GM12878 (cell line): Measurements from ENCODE around the gene MAP7D2. TPM values are rescaled to one million over a fixed set of nuclear protein-coding genes. Genes with fewer than 3 reads are reported as not detected.

Experiments used
- ATF7 ChIP-seq: fragments of 450-650 bp; IDR thresholded peaks from 2 replicates; pipeline ENCODE4 v1.6.1; 2016; ENCODE audit warnings: low read depth, mild to moderate bottlenecking
- DPF2 ChIP-seq: fragments of 450-650 bp; IDR thresholded peaks from 2 replicates; pipeline ENCODE4 v1.6.1; 2017; ENCODE audit warnings: mild to moderate bottlenecking
- ETV6 ChIP-seq, 2 experiments: fragments of 450-650 bp in 1 of 2; IDR thresholded peaks in 1 of 2; conservative IDR thresholded peaks in 1 of 2; 2 replicates each; pipeline ENCODE4 v1.6.1; 2014; ENCODE audit warnings: antibody characterized with exemption in 1 of 2, borderline replicate concordance in 1 of 2, low read depth in 1 of 2, mild to moderate bottlenecking in 1 of 2, moderate library complexity in 1 of 2
- MYC ChIP-seq: IDR thresholded peaks from 2 replicates; pipeline ENCODE4 v1.6.1; 2011; ENCODE audit warnings: mild to moderate bottlenecking, low read length, moderate library complexity, inconsistent platforms; ENCODE audit not compliant: insufficient read depth, insufficient replicate concordance, insufficient read length, severe bottlenecking
- NBN ChIP-seq: fragments of 450-650 bp; IDR thresholded peaks from 2 replicates; pipeline ENCODE4 v1.6.1; 2016
- SP1 ChIP-seq: IDR thresholded peaks from one replicate; pipeline ENCODE4 v1.6.1; 2011; ENCODE audit warnings: low read depth, low read length
- TARDBP ChIP-seq: IDR thresholded peaks from 2 replicates; pipeline ENCODE4 v1.6.1; 2016; ENCODE audit warnings: borderline replicate concordance
- ZBED1 ChIP-seq: IDR thresholded peaks from 2 replicates; pipeline ENCODE4 v1.6.1; 2016; ENCODE audit warnings: borderline replicate concordance
- ZSCAN29 ChIP-seq: fragments of 450-650 bp; IDR thresholded peaks from 2 replicates; pipeline ENCODE4 v1.6.1; 2017; ENCODE audit warnings: mild to moderate bottlenecking, moderate library complexity
- ZZZ3 ChIP-seq: IDR thresholded peaks from 2 replicates; pipeline ENCODE4 v1.6.1; 2011; ENCODE audit warnings: low read depth; ENCODE audit not compliant: control insufficient read depth, insufficient read length
- polyA plus RNA-seq, 11 experiments: library from polyadenylated mRNA; depleted of rRNA in 4 of 11; unstranded in 6 of 11; stranded (reverse) in 5 of 11; fragments of >200 nt; fragmentation: Nextera tagmentation in 4 of 11; fragmentation: Illumina TruSeq in 1 of 11; extraction: Ambion mirVana in 4 of 11; extraction: Trizol in 1 of 11; gene quantifications; 1 replicate in 1 of 11; 2 replicates in 10 of 11; pipeline versions ENCODE4 v1.2.1 to v1.2.3, GENCODE V29; 2011 to 2016; ENCODE audit warnings: inconsistent platforms in 2 of 11, missing spikeins in 2 of 11, low read depth in 1 of 11
- total RNA-seq, 4 experiments: library from RNA; depleted of rRNA in 3 of 4; stranded (reverse); fragments of >200 nt in 3 of 4; fragmentation: Illumina TruSeq in 1 of 4; extraction: Trizol in 1 of 4; gene quantifications; 2 replicates each; pipeline versions ENCODE4 v1.2.1 to v1.2.3, GENCODE V29; 2013 to 2021
- TF ChIP-seq, protein P1 (sequence below): IDR thresholded peaks from 2 replicates; pipeline ENCODE4 v1.6.1; 2012; ENCODE audit warnings: improper control_type of control experiment, low read depth, low read length; ENCODE audit not compliant: insufficient replicate concordance
- TF ChIP-seq, protein P2 (sequence below): IDR thresholded peaks from 2 replicates; pipeline ENCODE4 v1.6.1; 2011; ENCODE audit warnings: mild to moderate bottlenecking, low read depth, low read length, moderate library complexity; ENCODE audit not compliant: insufficient replicate concordance
- TF ChIP-seq, protein P3 (sequence below): fragments of 450-650 bp; formaldehyde crosslinking; IDR thresholded peaks from 2 replicates; pipeline ENCODE4 v1.4.0; 2020; ENCODE audit warnings: mild to moderate bottlenecking, moderate library complexity
- TF ChIP-seq, protein P4 (sequence below): IDR thresholded peaks from 2 replicates; pipeline ENCODE4 v1.6.1; 2012; ENCODE audit warnings: low read depth, low read length, improper control_type of control experiment
- TF ChIP-seq, protein P5 (sequence below): fragments of 450-650 bp; IDR thresholded peaks from 2 replicates; pipeline ENCODE4 v1.6.1; 2017; ENCODE audit warnings: low read depth, mild to moderate bottlenecking, moderate library complexity
- TF ChIP-seq, protein P6 (sequence below): IDR thresholded peaks from 2 replicates; pipeline ENCODE4 v1.6.1; 2011; ENCODE audit warnings: low read depth, low read length, improper control_type of control experiment, borderline replicate concordance

MAP7D2 gene
- total and polyA plus RNA-seq, 10 of the 15 experiments (the other 5 are each of a cell fraction or from before 2014, with no cell fraction given), result 0.06 to 18.4 (median 0.22) TPM

DNA sequence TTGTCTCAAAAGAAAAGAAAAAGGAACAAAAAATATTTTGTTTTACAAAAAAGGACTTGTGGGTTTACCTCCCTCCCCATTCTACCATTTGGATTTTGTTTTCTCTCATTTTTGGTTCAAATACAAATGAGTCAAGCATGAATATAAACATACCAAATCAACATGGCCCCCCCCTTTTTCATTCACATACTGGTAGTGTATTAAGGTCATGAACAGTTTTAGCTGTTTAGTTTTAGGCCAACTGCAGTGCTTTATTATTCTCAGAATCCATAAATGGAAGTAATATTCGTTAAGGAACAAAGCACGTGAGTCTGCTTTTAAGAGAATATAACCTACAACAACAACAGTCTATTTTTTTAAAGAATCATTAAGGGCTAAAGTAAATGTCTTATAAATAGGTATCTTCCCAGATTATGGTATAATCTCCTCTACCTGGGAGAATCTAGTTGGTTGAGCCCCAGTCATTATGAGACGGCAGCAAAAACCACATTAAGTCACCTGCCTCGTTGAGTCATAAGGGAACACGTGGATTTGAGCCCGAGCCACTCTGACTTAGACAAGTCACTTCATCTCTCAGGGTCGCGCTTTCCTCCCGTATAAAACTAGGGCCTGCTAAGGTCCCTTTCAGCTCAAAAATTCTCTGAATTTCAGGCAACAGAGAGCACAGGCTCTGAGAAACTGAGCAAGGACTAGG lies 152.5 kb downstream of the MAP7D2 start (continued):
- TF ChIP-seq, protein P1, sequence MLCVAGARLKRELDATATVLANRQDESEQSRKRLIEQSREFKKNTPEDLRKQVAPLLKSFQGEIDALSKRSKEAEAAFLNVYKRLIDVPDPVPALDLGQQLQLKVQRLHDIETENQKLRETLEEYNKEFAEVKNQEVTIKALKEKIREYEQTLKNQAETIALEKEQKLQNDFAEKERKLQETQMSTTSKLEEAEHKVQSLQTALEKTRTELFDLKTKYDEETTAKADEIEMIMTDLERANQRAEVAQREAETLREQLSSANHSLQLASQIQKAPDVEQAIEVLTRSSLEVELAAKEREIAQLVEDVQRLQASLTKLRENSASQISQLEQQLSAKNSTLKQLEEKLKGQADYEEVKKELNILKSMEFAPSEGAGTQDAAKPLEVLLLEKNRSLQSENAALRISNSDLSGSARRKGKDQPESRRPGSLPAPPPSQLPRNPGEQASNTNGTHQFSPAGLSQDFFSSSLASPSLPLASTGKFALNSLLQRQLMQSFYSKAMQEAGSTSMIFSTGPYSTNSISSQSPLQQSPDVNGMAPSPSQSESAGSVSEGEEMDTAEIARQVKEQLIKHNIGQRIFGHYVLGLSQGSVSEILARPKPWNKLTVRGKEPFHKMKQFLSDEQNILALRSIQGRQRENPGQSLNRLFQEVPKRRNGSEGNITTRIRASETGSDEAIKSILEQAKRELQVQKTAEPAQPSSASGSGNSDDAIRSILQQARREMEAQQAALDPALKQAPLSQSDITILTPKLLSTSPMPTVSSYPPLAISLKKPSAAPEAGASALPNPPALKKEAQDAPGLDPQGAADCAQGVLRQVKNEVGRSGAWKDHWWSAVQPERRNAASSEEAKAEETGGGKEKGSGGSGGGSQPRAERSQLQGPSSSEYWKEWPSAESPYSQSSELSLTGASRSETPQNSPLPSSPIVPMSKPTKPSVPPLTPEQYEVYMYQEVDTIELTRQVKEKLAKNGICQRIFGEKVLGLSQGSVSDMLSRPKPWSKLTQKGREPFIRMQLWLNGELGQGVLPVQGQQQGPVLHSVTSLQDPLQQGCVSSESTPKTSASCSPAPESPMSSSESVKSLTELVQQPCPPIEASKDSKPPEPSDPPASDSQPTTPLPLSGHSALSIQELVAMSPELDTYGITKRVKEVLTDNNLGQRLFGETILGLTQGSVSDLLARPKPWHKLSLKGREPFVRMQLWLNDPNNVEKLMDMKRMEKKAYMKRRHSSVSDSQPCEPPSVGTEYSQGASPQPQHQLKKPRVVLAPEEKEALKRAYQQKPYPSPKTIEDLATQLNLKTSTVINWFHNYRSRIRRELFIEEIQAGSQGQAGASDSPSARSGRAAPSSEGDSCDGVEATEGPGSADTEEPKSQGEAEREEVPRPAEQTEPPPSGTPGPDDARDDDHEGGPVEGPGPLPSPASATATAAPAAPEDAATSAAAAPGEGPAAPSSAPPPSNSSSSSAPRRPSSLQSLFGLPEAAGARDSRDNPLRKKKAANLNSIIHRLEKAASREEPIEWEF, result no peak
- TF ChIP-seq NBN (no peak), ATF7 (peak; percentile 72), ZBED1 (no peak), SP1 (no peak), ETV6 (conservative IDR thresholded peaks at IDR 0.05 in 1 of 2, IDR thresholded peaks at IDR 0.05 in 1 of 2; ENCODE audit: borderline replicate concordance in 1 of 2, low read depth in 1 of 2) (no peak), TARDBP (no peak), MYC (no peak), ZZZ3 (no peak), DPF2 (0 out of 2 replicates have a peak, but pooled peaks have one; percentile 22), ZSCAN29 (no peak)
- TF ChIP-seq, protein P2, sequence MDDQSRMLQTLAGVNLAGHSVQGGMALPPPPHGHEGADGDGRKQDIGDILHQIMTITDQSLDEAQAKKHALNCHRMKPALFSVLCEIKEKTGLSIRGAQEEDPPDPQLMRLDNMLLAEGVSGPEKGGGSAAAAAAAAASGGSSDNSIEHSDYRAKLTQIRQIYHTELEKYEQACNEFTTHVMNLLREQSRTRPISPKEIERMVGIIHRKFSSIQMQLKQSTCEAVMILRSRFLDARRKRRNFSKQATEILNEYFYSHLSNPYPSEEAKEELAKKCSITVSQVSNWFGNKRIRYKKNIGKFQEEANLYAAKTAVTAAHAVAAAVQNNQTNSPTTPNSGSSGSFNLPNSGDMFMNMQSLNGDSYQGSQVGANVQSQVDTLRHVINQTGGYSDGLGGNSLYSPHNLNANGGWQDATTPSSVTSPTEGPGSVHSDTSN, result no peak
- TF ChIP-seq, protein P3, sequence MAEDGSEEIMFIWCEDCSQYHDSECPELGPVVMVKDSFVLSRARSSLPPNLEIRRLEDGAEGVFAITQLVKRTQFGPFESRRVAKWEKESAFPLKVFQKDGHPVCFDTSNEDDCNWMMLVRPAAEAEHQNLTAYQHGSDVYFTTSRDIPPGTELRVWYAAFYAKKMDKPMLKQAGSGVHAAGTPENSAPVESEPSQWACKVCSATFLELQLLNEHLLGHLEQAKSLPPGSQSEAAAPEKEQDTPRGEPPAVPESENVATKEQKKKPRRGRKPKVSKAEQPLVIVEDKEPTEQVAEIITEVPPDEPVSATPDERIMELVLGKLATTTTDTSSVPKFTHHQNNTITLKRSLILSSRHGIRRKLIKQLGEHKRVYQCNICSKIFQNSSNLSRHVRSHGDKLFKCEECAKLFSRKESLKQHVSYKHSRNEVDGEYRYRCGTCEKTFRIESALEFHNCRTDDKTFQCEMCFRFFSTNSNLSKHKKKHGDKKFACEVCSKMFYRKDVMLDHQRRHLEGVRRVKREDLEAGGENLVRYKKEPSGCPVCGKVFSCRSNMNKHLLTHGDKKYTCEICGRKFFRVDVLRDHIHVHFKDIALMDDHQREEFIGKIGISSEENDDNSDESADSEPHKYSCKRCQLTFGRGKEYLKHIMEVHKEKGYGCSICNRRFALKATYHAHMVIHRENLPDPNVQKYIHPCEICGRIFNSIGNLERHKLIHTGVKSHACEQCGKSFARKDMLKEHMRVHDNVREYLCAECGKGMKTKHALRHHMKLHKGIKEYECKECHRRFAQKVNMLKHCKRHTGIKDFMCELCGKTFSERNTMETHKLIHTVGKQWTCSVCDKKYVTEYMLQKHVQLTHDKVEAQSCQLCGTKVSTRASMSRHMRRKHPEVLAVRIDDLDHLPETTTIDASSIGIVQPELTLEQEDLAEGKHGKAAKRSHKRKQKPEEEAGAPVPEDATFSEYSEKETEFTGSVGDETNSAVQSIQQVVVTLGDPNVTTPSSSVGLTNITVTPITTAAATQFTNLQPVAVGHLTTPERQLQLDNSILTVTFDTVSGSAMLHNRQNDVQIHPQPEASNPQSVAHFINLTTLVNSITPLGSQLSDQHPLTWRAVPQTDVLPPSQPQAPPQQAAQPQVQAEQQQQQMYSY (CRISPR knock-in tag), result no peak
- TF ChIP-seq, protein P4, sequence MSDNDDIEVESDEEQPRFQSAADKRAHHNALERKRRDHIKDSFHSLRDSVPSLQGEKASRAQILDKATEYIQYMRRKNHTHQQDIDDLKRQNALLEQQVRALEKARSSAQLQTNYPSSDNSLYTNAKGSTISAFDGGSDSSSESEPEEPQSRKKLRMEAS, result no peak
- TF ChIP-seq, protein P5, sequence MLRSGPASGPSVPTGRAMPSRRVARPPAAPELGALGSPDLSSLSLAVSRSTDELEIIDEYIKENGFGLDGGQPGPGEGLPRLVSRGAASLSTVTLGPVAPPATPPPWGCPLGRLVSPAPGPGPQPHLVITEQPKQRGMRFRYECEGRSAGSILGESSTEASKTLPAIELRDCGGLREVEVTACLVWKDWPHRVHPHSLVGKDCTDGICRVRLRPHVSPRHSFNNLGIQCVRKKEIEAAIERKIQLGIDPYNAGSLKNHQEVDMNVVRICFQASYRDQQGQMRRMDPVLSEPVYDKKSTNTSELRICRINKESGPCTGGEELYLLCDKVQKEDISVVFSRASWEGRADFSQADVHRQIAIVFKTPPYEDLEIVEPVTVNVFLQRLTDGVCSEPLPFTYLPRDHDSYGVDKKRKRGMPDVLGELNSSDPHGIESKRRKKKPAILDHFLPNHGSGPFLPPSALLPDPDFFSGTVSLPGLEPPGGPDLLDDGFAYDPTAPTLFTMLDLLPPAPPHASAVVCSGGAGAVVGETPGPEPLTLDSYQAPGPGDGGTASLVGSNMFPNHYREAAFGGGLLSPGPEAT, result peak; percentile 36; the same call in 1 of the 2 replicates
- TF ChIP-seq, protein P6, sequence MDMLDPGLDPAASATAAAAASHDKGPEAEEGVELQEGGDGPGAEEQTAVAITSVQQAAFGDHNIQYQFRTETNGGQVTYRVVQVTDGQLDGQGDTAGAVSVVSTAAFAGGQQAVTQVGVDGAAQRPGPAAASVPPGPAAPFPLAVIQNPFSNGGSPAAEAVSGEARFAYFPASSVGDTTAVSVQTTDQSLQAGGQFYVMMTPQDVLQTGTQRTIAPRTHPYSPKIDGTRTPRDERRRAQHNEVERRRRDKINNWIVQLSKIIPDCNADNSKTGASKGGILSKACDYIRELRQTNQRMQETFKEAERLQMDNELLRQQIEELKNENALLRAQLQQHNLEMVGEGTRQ, result no peak; the same call in 1 of the 2 replicates
